Thyroid gland (tissue), 4 donors: ENCODE results near the gene MAGI2.

Experiments used
- CTCF ChIP-seq, 6 experiments: fragments of 200-600 bp in 3 of 6; fragments of 450-650 bp in 3 of 6; sonication (generic) in 3 of 6; IDR thresholded peaks; one replicate each; pipeline ENCODE4 v1.5.1; 2016 to 2019; ENCODE audit warnings: antibody characterized with exemption in 6 of 6, mild to moderate bottlenecking in 2 of 6, inconsistent platforms in 1 of 6, moderate library complexity in 1 of 6
- POLR2A ChIP-seq, 2 donors: fragments of 450-650 bp; IDR thresholded peaks; one replicate each; pipeline ENCODE4 v1.6.1; 2017; ENCODE audit warnings: antibody characterized with exemption in 2 of 2, mild to moderate bottlenecking in 2 of 2, moderate library complexity in 1 of 2

- TF ChIP-seq CTCF (IDR thresholded peaks at IDR 0.05) (no peak), POLR2A (IDR thresholded peaks at IDR 0.05) (no peak)
Measured at GRCh38 chr7:79293655-79294142, 159.8 kb downstream of the MAGI2 start.
